ENCODE results near the gene DAB1.

- no peak for TF ChIP-seq EZH2phosphoT487 (IDR thresholded peaks at IDR 0.05; ENCODE audit: borderline replicate concordance, low read length)
- no peak for TF ChIP-seq CTCF (IDR thresholded peaks at IDR 0.05; ENCODE audit: low read depth, low read length, poor library complexity, severe bottlenecking)
Observed at GRCh38 chr1:57341721-57342120, 82.1 kb downstream of the DAB1 start.

Data from DOHH2 (cell line).